ENCODE results near the gene AKIRIN1. TPM values are rescaled to one million over a fixed set of nuclear protein-coding genes. Genes with fewer than 3 reads are reported as not detected.
"Not testable (repeated sequence)": the region's sequence is repeated elsewhere in the genome, so short reads cannot be mapped to it uniquely, and the experiment has no call there.

Gene AKIRIN1
- total and polyA plus RNA-seq, 4 donors, result 14.6 to 42.8 (median 31.7) TPM

DNA sequence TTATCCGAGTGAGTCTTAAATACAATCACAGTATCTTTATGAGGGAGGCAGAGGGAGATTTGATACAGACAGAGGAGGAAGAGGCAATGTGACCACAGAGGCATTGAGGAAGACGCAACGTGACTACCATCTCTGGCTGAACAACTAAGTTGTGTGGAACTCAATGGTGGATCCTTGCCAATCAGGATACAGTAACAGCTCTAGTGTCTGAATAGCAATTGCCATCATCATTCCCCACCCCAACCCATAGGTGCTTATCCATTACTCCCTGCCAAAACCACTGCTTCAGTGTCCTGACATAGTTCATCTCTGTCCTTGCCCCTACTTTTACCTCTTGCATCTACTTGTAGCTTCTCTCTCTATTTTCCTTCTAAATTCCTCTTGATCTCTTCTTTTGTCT lies 29.0 kb upstream of the AKIRIN1 start:
- 55 to 56% methylated on average over 3 of the region's 3 CpGs for WGBS, 2 donors
- H3K27me3 ChIP-seq (ENCODE audit: control insufficient read depth in 3 of 3, insufficient read depth in 3 of 3, low read length in 2 of 3), result no peaks in the 10 kb centered on the region
- DNase-seq (no peak), ATAC-seq (ENCODE audit: insufficient read depth, low FRiP score) (no peak)
- H3K9ac ChIP-seq (ENCODE audit: insufficient read depth in 1 of 2, low read length in 2 of 2), result no peak overlapping the region
- no peaks in the 10 kb centered on the region for H3K4me1 ChIP-seq (ENCODE audit: control insufficient read depth in 5 of 5, insufficient read depth in 5 of 5, low read length in 5 of 5)
- no peaks in the 10 kb centered on the region for H3K36me3 ChIP-seq (ENCODE audit: control insufficient read depth in 4 of 4, insufficient read depth in 4 of 4, low read length in 4 of 4)
- H3K9me3 ChIP-seq (ENCODE audit: control insufficient read depth in 4 of 4, insufficient read depth in 3 of 4, low read length in 3 of 4), result peaks cover 0 to 1% (median 0%) of the 10 kb centered on the region in 4 donors
- TF ChIP-seq, protein P1, sequence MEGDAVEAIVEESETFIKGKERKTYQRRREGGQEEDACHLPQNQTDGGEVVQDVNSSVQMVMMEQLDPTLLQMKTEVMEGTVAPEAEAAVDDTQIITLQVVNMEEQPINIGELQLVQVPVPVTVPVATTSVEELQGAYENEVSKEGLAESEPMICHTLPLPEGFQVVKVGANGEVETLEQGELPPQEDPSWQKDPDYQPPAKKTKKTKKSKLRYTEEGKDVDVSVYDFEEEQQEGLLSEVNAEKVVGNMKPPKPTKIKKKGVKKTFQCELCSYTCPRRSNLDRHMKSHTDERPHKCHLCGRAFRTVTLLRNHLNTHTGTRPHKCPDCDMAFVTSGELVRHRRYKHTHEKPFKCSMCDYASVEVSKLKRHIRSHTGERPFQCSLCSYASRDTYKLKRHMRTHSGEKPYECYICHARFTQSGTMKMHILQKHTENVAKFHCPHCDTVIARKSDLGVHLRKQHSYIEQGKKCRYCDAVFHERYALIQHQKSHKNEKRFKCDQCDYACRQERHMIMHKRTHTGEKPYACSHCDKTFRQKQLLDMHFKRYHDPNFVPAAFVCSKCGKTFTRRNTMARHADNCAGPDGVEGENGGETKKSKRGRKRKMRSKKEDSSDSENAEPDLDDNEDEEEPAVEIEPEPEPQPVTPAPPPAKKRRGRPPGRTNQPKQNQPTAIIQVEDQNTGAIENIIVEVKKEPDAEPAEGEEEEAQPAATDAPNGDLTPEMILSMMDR (IDR thresholded peaks at IDR 0.05; ENCODE audit: control extremely low read depth, extremely low read depth), result no peak
- H3K4me3 ChIP-seq, result no peak overlapping the region
- no peak overlapping the region for H3K27ac ChIP-seq (ENCODE audit: low read depth in 1 of 2, low read length in 1 of 2)

DNA sequence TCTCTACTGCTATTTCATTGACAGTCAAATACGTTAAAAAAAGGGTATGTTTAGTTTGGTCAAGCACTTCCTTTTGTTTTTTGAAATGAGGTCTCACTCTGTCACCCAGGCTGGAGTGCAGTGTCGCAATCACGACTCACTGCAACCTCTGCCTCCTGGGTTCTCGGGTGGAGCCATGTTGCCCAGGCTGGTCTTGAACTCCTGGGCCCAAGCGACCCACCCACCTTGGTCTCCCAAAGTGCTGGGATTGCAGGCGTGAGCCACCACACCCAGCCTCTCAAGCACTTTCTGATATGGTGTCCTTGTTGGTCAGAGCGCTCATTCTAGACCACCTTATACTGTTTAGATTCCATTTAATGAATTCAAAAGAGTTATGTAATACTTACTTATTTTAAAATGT lies 28.5 kb upstream of the AKIRIN1 start:
- DNase-seq (no peak), ATAC-seq (ENCODE audit: insufficient read depth, low FRiP score) (no peak)
- Histone ChIP-seq H3K4me3 (no peak overlapping the region), H3K9ac (ENCODE audit: insufficient read depth in 1 of 2, low read length in 2 of 2) (no peak overlapping the region), H3K27ac (ENCODE audit: low read depth in 1 of 2, low read length in 1 of 2) (no peak overlapping the region), H3K36me3 (ENCODE audit: control insufficient read depth in 4 of 4, insufficient read depth in 4 of 4, low read length in 4 of 4) (no peaks in the 10 kb centered on the region), H3K9me3 (ENCODE audit: control insufficient read depth in 4 of 4, insufficient read depth in 3 of 4, low read length in 3 of 4) (peaks cover 0 to 1% (median 0%) of the 10 kb centered on the region in 4 donors), H3K27me3 (ENCODE audit: control insufficient read depth in 3 of 3, insufficient read depth in 3 of 3, low read length in 2 of 3) (no peaks in the 10 kb centered on the region), H3K4me1 (ENCODE audit: control insufficient read depth in 5 of 5, insufficient read depth in 5 of 5, low read length in 5 of 5) (no peaks in the 10 kb centered on the region)
- TF ChIP-seq, protein P1 (IDR thresholded peaks at IDR 0.05; ENCODE audit: control extremely low read depth, extremely low read depth), result no peak
- 56 to 68% methylated on average over 7 of the region's 7 CpGs for WGBS, 2 donors

DNA sequence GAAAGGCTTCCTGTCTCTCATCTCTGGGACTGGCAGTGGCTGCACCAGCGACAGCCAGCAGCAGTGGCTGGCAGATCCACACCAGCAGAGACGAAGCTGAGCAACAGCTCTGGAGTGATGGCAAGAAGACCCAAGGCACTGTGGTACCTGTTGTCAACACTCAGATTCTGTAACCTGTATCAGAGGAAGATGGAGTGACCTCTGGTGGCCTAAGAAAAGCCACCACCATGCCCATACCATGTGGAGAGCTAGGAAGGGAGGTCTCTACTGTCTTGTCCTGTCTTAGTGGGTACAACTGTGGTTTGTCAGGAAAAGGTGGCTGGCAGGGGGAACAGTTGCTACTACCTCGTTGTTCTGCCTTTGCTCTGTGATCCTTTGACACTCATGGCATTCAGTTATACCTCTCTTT lies 26.9 kb upstream of the AKIRIN1 start:
- no peaks in the 10 kb centered on the region for H3K9me3 ChIP-seq (ENCODE audit: control insufficient read depth in 4 of 4, insufficient read depth in 3 of 4, low read length in 3 of 4)
- no peaks in the 10 kb centered on the region for H3K4me1 ChIP-seq (ENCODE audit: control insufficient read depth in 5 of 5, insufficient read depth in 5 of 5, low read length in 5 of 5)
- no peak overlapping the region for H3K9ac ChIP-seq (ENCODE audit: insufficient read depth in 1 of 2, low read length in 2 of 2)
- DNase-seq (no peak), ATAC-seq (ENCODE audit: insufficient read depth, low FRiP score) (no peak)
- H3K27ac ChIP-seq (ENCODE audit: low read depth in 1 of 2, low read length in 1 of 2), result no peak overlapping the region
- H3K36me3 ChIP-seq (ENCODE audit: control insufficient read depth in 4 of 4, insufficient read depth in 4 of 4, low read length in 4 of 4), result no peaks in the 10 kb centered on the region
- TF ChIP-seq, protein P1 (IDR thresholded peaks at IDR 0.05; ENCODE audit: control extremely low read depth, extremely low read depth), result no peak
- H3K27me3 ChIP-seq (ENCODE audit: control insufficient read depth in 3 of 3, insufficient read depth in 3 of 3, low read length in 2 of 3), result no peaks in the 10 kb centered on the region
- H3K4me3 ChIP-seq, result no peak overlapping the region
- 66% methylated on average over 3 of the region's 3 CpGs for WGBS, 2 donors

DNA sequence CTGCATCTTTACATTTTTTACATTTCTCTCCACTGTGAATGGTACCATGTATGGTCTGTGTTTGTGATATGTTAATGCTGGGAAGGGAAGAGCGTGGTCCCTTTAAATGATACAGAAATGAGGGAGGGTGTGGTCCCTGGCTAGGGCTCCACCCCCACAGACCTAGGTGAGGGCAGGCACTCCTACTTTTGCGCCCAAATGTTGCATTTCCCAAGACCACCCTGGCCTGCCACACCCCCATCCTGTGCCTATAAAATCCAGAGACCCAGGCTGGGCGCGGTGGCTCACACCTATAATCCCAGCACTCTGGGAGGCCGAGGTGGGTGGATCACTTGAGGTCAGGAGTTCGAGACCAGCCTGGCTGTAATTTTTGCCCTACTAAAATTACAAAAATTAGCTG lies 17.9 kb upstream of the AKIRIN1 start:
- WGBS, 2 donors, result 70% methylated on average over 6 of the region's 6 CpGs
- not testable (repeated sequence) for DNase-seq; ATAC-seq (ENCODE audit: insufficient read depth, low FRiP score); H3K36me3 ChIP-seq (ENCODE audit: control insufficient read depth in 4 of 4, insufficient read depth in 4 of 4, low read length in 4 of 4); H3K9me3 ChIP-seq (ENCODE audit: control insufficient read depth in 4 of 4, insufficient read depth in 3 of 4, low read length in 3 of 4); H3K4me3 ChIP-seq; H3K4me1 ChIP-seq (ENCODE audit: control insufficient read depth in 5 of 5, insufficient read depth in 5 of 5, low read length in 5 of 5); H3K27ac ChIP-seq (ENCODE audit: low read depth in 1 of 2, low read length in 1 of 2); H3K27me3 ChIP-seq (ENCODE audit: control insufficient read depth in 3 of 3, insufficient read depth in 3 of 3, low read length in 2 of 3); H3K9ac ChIP-seq (ENCODE audit: insufficient read depth in 1 of 2, low read length in 2 of 2)

Data from lung (tissue), 12 donors.